Measurements from ENCODE around the gene REXO2. TPM values are rescaled to one million over a fixed set of nuclear protein-coding genes. Genes with fewer than 3 reads are reported as not detected.
A peak's percentile ranks its signal among the peaks of the same experiment; 100 is the strongest.

REXO2 gene
- total RNA-seq, 1 experiment from 2014 or later: 145 TPM

DNA sequence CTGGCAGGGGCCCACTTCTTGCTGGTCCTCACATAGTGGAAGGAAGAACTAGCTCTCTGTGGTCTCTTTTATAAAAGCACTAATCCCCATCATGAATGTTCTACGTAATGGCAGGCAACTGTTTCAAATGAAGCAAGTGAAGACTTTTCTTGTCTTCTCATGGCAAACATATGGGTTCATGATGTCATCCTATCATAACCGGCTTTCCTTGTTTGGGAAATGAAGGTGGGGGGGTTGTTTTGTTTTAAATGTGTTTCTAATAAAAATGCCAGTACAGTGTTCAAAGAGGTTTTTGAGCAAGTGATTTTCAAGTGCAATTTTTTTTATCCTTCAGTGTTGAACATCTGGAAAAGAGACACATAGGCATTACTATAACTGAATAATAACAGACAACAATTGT lies 33.4 kb downstream of the REXO2 start:
- H3K27me3 ChIP-seq (ENCODE audit: insufficient read depth, low read depth): no peaks in the 10 kb centered on the region
- no peak overlapping the region for H3K4me3 ChIP-seq
- H3F3A ChIP-seq (ENCODE audit: insufficient read depth, low read depth): no peaks in the 10 kb centered on the region
- no TSS peak for BruUV-seq (replicated peaks)
- no peaks in the 10 kb centered on the region for H3K9me2 ChIP-seq (ENCODE audit: insufficient read depth)
- CTCF ChIA-PET: no interaction called here
- H4K20me1 ChIP-seq (ENCODE audit: insufficient read depth): no peaks in the 10 kb centered on the region
- POLR2A ChIA-PET (ENCODE audit: unreplicated experiment): no interaction called here
- H3K4me1 ChIP-seq (replicated peaks; ENCODE audit: insufficient read depth): peaks cover 7% of the 10 kb centered on the region; the same call in 1 of the 2 replicates
- H3K4me2 ChIP-seq: no peak overlapping the region
- no peaks in the 10 kb centered on the region for H3K79me2 ChIP-seq (ENCODE audit: low read depth)
- TF ChIP-seq, protein P1, sequence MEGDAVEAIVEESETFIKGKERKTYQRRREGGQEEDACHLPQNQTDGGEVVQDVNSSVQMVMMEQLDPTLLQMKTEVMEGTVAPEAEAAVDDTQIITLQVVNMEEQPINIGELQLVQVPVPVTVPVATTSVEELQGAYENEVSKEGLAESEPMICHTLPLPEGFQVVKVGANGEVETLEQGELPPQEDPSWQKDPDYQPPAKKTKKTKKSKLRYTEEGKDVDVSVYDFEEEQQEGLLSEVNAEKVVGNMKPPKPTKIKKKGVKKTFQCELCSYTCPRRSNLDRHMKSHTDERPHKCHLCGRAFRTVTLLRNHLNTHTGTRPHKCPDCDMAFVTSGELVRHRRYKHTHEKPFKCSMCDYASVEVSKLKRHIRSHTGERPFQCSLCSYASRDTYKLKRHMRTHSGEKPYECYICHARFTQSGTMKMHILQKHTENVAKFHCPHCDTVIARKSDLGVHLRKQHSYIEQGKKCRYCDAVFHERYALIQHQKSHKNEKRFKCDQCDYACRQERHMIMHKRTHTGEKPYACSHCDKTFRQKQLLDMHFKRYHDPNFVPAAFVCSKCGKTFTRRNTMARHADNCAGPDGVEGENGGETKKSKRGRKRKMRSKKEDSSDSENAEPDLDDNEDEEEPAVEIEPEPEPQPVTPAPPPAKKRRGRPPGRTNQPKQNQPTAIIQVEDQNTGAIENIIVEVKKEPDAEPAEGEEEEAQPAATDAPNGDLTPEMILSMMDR (conservative IDR thresholded peaks at IDR 0.05): no peak
- TF ChIP-seq EZH2 (IDR thresholded peaks at IDR 0.05; ENCODE audit: low read depth): no peak
- H2AFZ ChIP-seq: no peak overlapping the region
- no peak for DNase-seq
- no peak overlapping the region for H3K27ac ChIP-seq
- intact Hi-C loops (cut with micrococcal nuclease; ENCODE audit: unreplicated experiment): no loop called here
- no peaks in the 10 kb centered on the region for H3K9me3 ChIP-seq (ENCODE audit: insufficient read depth, low read depth)
- H3K36me3 ChIP-seq (ENCODE audit: low read depth): no peaks in the 10 kb centered on the region

DNA sequence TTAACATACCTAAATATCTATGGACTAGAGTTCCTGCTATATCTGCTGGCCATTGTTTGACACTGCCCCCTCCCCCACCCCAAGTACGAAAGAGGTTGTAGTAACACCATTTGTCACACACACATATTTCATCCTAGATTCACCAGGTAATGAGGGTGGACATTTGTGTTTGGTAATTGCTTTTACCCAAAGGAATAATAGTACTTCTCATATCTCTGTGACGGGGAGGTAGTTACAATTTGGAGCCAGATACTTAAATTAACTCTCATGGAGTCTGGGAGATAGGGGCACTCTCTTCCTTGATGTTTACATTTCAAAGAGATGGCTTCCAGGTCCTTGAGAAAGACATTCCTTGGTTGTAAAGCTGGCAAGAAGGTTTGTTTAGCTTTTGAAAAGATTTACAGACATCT lies 38.7 kb downstream of the REXO2 start:
- Histone ChIP-seq H2AFZ (no peak overlapping the region), H3K79me2 (ENCODE audit: low read depth) (no peaks in the 10 kb centered on the region), H3K27me3 (ENCODE audit: insufficient read depth, low read depth) (no peaks in the 10 kb centered on the region), H4K20me1 (ENCODE audit: insufficient read depth) (no peaks in the 10 kb centered on the region), H3K4me3 (no peak overlapping the region), H3K4me2 (no peak overlapping the region), H3K9me2 (ENCODE audit: insufficient read depth) (no peaks in the 10 kb centered on the region), H3K4me1 (replicated peaks; ENCODE audit: insufficient read depth) (no peaks in the 10 kb centered on the region), H3F3A (ENCODE audit: insufficient read depth, low read depth) (no peaks in the 10 kb centered on the region), H3K27ac (no peak overlapping the region), H3K9me3 (ENCODE audit: insufficient read depth, low read depth) (no peaks in the 10 kb centered on the region), H3K36me3 (ENCODE audit: low read depth) (no peaks in the 10 kb centered on the region)
- ChIA-PET CTCF (no interaction called here), POLR2A (ENCODE audit: unreplicated experiment) (no interaction called here)
- no peak for DNase-seq
- no TSS peak for BruUV-seq (replicated peaks)
- TF ChIP-seq, protein P1 (conservative IDR thresholded peaks at IDR 0.05): no peak
- TF ChIP-seq EZH2 (IDR thresholded peaks at IDR 0.05; ENCODE audit: low read depth): no peak
- intact Hi-C loops (cut with micrococcal nuclease; ENCODE audit: unreplicated experiment): no loop called here

DNA sequence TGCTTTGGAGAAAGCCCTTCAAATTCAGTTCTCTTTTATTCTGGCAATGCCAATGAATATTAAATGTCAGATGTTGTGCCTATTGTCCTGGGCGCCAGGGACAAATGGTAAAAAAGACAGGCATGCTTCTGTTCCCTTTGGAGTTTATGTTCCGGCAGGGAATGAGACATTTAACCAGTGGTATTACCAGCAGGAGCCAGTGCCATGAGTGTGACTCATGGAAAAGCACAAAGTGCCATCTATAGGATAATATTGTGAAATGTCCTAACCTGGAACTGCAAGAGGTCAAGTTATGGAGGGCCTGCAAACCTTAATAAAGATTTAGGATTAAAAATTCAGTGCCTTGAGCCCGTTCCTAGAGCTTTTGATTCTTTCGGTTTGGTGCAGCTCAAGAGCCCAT lies 39.5 kb downstream of the REXO2 start:
- H3K4me3 ChIP-seq: no peak overlapping the region
- no peak overlapping the region for H3K4me2 ChIP-seq
- H3K4me1 ChIP-seq (replicated peaks; ENCODE audit: insufficient read depth): no peaks in the 10 kb centered on the region
- ChIA-PET POLR2A (ENCODE audit: unreplicated experiment) (no interaction called here), CTCF (no interaction called here)
- intact Hi-C loops (cut with micrococcal nuclease; ENCODE audit: unreplicated experiment): no loop called here
- no peaks in the 10 kb centered on the region for H3K27me3 ChIP-seq (ENCODE audit: insufficient read depth, low read depth)
- BruUV-seq (replicated peaks): no TSS peak
- H3F3A ChIP-seq (ENCODE audit: insufficient read depth, low read depth): no peaks in the 10 kb centered on the region
- H3K27ac ChIP-seq: no peak overlapping the region
- TF ChIP-seq, protein P1 (conservative IDR thresholded peaks at IDR 0.05): no peak
- TF ChIP-seq EZH2 (IDR thresholded peaks at IDR 0.05; ENCODE audit: low read depth): no peak
- peak in 1 of 2 experiments; percentile 43 for DNase-seq
- no peaks in the 10 kb centered on the region for H3K79me2 ChIP-seq (ENCODE audit: low read depth)
- H3K9me2 ChIP-seq (ENCODE audit: insufficient read depth): no peaks in the 10 kb centered on the region
- no peaks in the 10 kb centered on the region for H4K20me1 ChIP-seq (ENCODE audit: insufficient read depth)
- no peaks in the 10 kb centered on the region for H3K9me3 ChIP-seq (ENCODE audit: insufficient read depth, low read depth)
- H3K36me3 ChIP-seq (ENCODE audit: low read depth): no peaks in the 10 kb centered on the region
- H2AFZ ChIP-seq: no peak overlapping the region

Data from PC-9 (cell line).